Natural killer cell (primary cell): Measurements from ENCODE around the gene CCDC85C. TPM values are rescaled to one million over a fixed set of nuclear protein-coding genes. Genes with fewer than 3 reads are reported as not detected.
A peak's percentile ranks its signal among the peaks of the same experiment; 100 is the strongest.

Experiments
- ATAC-seq, 3 donors: fragments of 150-1000 bp in 2 of 3; fragments of 200-7000 bp in 1 of 3; cut with Tn5 transposase; 1 replicate in 1 of 3; 2 replicates in 2 of 3; pipeline ENCODE4 v1.10.0; 2021; ENCODE audit warnings: mild to moderate bottlenecking in 2 of 3, moderate library complexity in 2 of 3
- DNase-seq, 2 donors: peaks; one replicate each; pipeline versions ENCODE4 v3.0.0 to v3.0.0-alpha.2; 2013 to 2021; ENCODE audit warnings: mixed read lengths in 1 of 2
- H3K27ac ChIP-seq: one replicate; pipeline ENCODE4 v1.5.1; 2013; ENCODE audit warnings: mild to moderate bottlenecking, low read length
- H3K27me3 ChIP-seq: one replicate; pipeline ENCODE4 v1.6.1; 2013; ENCODE audit warnings: low read length; ENCODE audit not compliant: control insufficient read depth, insufficient read depth
- H3K36me3 ChIP-seq: one replicate; pipeline ENCODE4 v1.6.1; 2013; ENCODE audit warnings: low read length; ENCODE audit not compliant: control insufficient read depth, insufficient read depth
- H3K4me1 ChIP-seq: one replicate; pipeline ENCODE4 v1.6.1; 2013; ENCODE audit warnings: low read length; ENCODE audit not compliant: control insufficient read depth, insufficient read depth
- H3K4me3 ChIP-seq: one replicate; pipeline ENCODE4 v1.5.1; 2013; ENCODE audit warnings: low read length
- H3K9me3 ChIP-seq: one replicate; pipeline ENCODE4 v1.6.1; 2013; ENCODE audit warnings: low read length; ENCODE audit not compliant: control insufficient read depth, insufficient read depth
- H3K27ac Mint-ChIP-seq, 2 donors: one replicate each; pipeline ENCODE4 v1.8.0; 2022; ENCODE audit warnings: mild to moderate bottlenecking in 2 of 2, mixed read lengths in 2 of 2, moderate library complexity in 1 of 2
- H3K27me3 Mint-ChIP-seq, 2 donors: one replicate each; pipeline ENCODE4 v1.8.0; 2022; ENCODE audit warnings: low read depth in 2 of 2, mixed read lengths in 2 of 2
- H3K36me3 Mint-ChIP-seq: one replicate; pipeline ENCODE4 v1.8.0; 2022; ENCODE audit warnings: mixed read lengths
- H3K4me1 Mint-ChIP-seq, 2 donors: one replicate each; pipeline ENCODE4 v1.8.0; 2022; ENCODE audit warnings: mixed read lengths in 2 of 2
- H3K4me3 Mint-ChIP-seq: one replicate; pipeline ENCODE4 v1.8.0; 2022; ENCODE audit warnings: mild to moderate bottlenecking, moderate library complexity, mixed read lengths
- H3K9me3 Mint-ChIP-seq, 2 donors: one replicate each; pipeline ENCODE4 v1.8.0; 2022; ENCODE audit warnings: mixed read lengths in 2 of 2
- CTCF ChIP-seq: fragments of 200-600 bp; IDR thresholded peaks from one replicate; pipeline ENCODE4 v1.8.0; 2022; ENCODE audit warnings: antibody characterized with exemption
- WGBS: methylation state at CpG from one replicate; pipeline ENCODE4 v1.1.7; 2013; ENCODE audit warnings: missing lambda C conversion rate; ENCODE audit not compliant: insufficient coverage; 5-methylcytosine and 5-hydroxymethylcytosine counted together
- intact Hi-C: fragments of 100-400 bp; cut with micrococcal nuclease; formaldehyde crosslinking; loops from one replicate; pipeline ENCODE4 v1.14.2; 2022
- total RNA-seq, 4 donors: library from RNA; stranded (reverse); fragments of 120-200 nt in 1 of 4; gene quantifications; one replicate each; pipeline versions ENCODE4 v1.2.3 to v1.2.4, GENCODE V29; 2013 to 2022

Gene CCDC85C
- total RNA-seq, 3 donors from 2014 or later (not counting 1 experiment from before 2014, with no cell fraction given) = 0.73 to 4.3 (median 2.8) TPM

GRCh38 chr14:99518441-99519346 is 85.3 kb downstream of the CCDC85C start:
- WGBS = 39% methylated on average over 20 of the region's 21 CpGs
- Mint-ChIP-seq H3K4me1 (no peaks in the 10 kb centered on the region), H3K27me3 (no peaks in the 10 kb centered on the region), H3K9me3 (no peaks in the 10 kb centered on the region), H3K36me3 (no peaks in the 10 kb centered on the region), H3K27ac (no peak overlapping the region), H3K4me3 (no peak overlapping the region)
- TF ChIP-seq CTCF = peak; percentile 97
- H3K4me1 ChIP-seq = peaks cover 5% of the 10 kb centered on the region
- no peak overlapping the region for H3K4me3 ChIP-seq
- H3K27ac ChIP-seq = no peak overlapping the region
- intact Hi-C loops = loop anchor here (1.0 kb wide), 2 partner anchors 111 to 367 kb away; no protein-coding TSS in a partner anchor
- ATAC-seq (peak; percentile 82 to 97 (median 85)), DNase-seq (peak; percentile 80 to 89)
- no peaks in the 10 kb centered on the region for H3K27me3 ChIP-seq
- H3K9me3 ChIP-seq = no peaks in the 10 kb centered on the region
- H3K36me3 ChIP-seq = no peaks in the 10 kb centered on the region

DNA sequence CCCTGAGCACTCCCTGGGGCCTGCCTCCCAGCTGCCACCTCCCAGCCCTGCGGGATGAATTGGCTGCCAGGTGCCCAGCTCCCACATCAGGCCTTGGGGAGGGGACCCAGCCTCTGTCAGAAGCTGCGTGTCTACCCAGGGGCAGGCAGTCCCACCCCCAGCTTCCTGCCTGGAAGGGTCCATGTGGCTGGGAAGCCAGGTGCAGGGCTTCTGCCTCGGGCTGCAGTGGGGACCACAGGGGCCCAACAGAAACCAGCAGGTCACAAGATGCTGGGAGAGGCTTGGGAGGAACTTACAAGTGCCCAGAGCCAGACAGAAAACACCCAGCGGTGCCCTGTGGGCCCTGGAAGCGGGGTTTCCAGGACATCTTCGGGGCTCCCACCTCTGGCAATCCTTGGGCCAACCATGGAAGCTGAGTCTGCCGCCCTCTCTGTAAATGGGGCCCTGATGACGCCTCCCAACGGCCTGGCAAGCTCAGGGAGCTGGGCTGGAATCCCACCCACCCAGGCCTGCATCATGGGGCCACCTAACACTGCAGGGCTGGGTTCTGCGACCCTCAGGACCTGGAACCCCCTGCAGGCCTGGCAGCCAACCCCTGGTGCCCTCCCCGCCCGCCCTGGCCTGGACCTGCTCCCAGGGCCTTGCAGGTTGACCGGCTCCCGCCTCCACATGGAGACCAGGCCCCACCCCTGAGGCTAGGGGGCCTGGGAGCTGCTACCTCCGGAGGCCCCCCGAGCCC is 86.2 kb downstream of the CCDC85C start:
- no peak for DNase-seq
- H3K27me3 Mint-ChIP-seq = no peaks in the 10 kb centered on the region
- WGBS = 61% methylated on average over 16 of the region's 16 CpGs
- no peaks in the 10 kb centered on the region for H3K4me1 Mint-ChIP-seq
- H3K27ac Mint-ChIP-seq = peak overlapping the region in 1 of 2 donors; percentile 48
- no peak overlapping the region for H3K4me3 Mint-ChIP-seq
- no peaks in the 10 kb centered on the region for H3K27me3 ChIP-seq
- no peaks in the 10 kb centered on the region for H3K36me3 Mint-ChIP-seq
- H3K36me3 ChIP-seq = no peaks in the 10 kb centered on the region
- H3K27ac ChIP-seq = no peak overlapping the region
- intact Hi-C loops = loop anchor here (1.0 kb wide), 2 partner anchors 111 to 367 kb away; no protein-coding TSS in a partner anchor
- peaks cover 5% of the 10 kb centered on the region for H3K4me1 ChIP-seq
- H3K4me3 ChIP-seq = no peak overlapping the region
- H3K9me3 Mint-ChIP-seq = no peaks in the 10 kb centered on the region
- no peaks in the 10 kb centered on the region for H3K9me3 ChIP-seq
- no peak for ATAC-seq
- TF ChIP-seq CTCF = no peak

DNA sequence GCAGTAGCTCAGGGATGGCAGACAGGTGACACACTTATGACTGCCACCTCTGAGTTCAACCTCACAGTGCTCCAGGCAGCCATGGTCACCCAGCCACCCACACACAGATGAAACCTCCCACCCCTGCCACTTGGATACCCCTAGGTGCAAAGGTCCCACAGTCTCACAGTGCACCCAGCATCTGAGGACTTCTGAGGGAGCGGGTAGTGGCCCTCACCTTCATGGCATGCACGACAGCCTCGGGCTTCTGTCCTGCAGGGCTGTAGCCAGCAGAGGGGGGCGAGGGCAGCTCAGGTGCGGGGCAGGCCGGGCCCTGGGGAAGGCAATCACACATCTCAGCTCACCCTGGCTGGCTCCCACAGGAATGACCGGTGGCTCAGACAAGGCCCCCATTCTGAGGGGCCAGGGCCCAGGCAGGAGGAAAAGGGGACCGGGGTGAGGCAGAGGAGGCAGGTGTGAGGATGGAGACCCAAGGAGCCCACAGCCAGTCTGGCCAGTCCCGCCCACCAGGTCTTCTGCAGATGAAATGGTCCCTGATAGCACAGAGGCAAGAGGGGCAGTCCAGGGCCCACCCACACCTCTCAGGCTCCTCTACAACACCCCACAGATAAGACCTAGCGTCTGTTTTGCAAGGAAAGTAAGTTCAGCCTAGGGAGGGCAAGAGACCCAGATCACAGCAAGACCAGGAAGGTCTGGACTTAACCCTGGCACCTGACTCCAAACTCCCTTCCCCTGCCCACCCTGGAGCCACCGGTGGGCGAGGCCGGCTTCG is 87.0 kb downstream of the CCDC85C start:
- no peaks in the 10 kb centered on the region for H3K36me3 Mint-ChIP-seq
- DNase-seq (no peak), ATAC-seq (no peak)
- H3K27ac Mint-ChIP-seq = peak overlapping the region in 1 of 2 donors; percentile 48
- H3K27me3 Mint-ChIP-seq = no peaks in the 10 kb centered on the region
- Histone ChIP-seq H3K4me3 (no peak overlapping the region), H3K36me3 (peaks cover 3% of the 10 kb centered on the region), H3K4me1 (peaks cover 5% of the 10 kb centered on the region), H3K9me3 (no peaks in the 10 kb centered on the region), H3K27ac (no peak overlapping the region), H3K27me3 (no peaks in the 10 kb centered on the region)
- no peaks in the 10 kb centered on the region for H3K9me3 Mint-ChIP-seq
- no peak overlapping the region for H3K4me3 Mint-ChIP-seq
- intact Hi-C loops = no loop called here
- H3K4me1 Mint-ChIP-seq = no peaks in the 10 kb centered on the region
- 91% methylated on average over 14 of the region's 14 CpGs for WGBS
- TF ChIP-seq CTCF = no peak
